GM10847 (cell line): ENCODE data around the gene TANGO6.

Experiments
- POLR2A ChIP-seq: IDR thresholded peaks from 2 replicates; pipeline ENCODE4 v1.6.1; 2011; ENCODE audit not compliant: insufficient read length; ENCODE audit errors: extremely low read depth

Gene TANGO6

DNA sequence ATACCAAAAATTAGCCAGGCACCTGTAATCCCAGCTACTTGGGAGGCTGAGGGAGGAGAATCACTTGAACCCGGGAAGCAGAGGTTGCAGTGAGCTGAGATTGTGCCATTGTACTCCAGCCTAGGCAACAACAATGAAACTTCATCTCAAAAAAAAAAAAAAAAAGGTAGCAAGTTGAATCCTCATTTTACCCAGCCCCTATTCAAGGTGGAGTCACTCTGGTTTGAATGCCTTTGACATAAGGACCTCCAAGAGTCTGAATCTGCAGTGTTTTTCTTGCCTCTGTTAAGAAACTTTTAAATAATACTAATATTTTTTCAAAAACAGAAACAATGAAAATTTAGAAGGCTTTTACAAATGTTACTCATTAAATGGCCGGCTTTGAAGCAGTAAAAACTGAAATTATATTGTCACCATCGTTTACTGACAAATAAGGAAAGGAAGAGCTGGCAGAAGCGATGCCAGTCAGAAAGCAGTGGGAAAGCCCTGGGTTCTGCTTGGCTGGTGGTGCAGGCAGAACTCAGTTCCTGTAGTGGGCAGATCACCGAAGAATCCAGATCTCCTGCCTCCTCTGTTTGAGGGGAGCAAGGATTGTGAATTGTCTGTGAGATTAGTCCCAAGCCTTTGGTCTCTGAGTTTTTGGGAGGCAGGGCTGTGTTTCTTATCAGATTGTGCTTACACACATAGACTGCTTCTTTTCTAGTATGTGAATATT lies 162.5 kb downstream of the TANGO6 start:
- no peak for TF ChIP-seq POLR2A

DNA sequence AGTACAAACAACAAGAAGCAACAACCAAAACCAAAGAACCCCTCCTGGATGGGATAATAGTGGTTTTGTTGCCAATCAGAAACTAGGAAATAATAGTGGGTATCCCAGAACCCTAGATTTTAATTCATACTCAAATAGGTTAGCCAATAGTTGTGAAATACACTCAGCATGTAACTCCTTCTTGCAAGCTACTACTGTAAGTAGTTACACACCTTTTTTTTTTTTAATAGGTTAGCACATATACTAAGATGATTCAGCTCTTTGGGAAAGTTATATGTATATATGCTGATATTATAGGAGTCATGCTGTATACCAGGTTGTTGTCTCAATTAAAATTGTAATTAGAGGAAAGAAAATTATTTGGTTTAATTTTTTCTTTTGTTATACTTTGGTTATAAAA lies 169.6 kb downstream of the TANGO6 start:
- no peak for TF ChIP-seq POLR2A

GRCh38 chr16:69013991-69014390 lies 170.7 kb downstream of the TANGO6 start:
- no peak for TF ChIP-seq POLR2A

- no peak for TF ChIP-seq POLR2A
These were observed 171.5 kb downstream of the TANGO6 start for GRCh38 chr16:69014811-69015210.

GRCh38 chr16:69017036-69017783 lies 173.9 kb downstream of the TANGO6 start:
- TF ChIP-seq POLR2A, result no peak

DNA sequence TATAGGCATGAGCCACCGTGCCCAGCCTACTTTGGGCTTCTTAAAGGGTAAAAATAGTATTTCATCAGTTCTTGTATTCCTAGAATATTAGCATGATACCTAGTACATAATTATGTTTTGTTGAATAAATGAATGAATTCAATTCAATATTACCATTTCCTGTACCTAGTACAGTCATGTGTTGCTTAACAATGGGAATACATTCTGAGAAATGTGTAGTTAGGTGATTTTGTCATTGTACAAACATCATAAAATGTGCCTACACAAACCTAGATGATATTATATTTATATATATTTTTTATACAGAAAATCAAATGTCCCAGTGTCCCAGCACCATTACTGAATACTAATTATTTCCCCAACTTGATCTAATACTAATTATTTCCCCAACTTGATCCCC lies 176.5 kb downstream of the TANGO6 start:
- TF ChIP-seq POLR2A, result no peak

GRCh38 chr16:69029121-69029520 lies 185.8 kb downstream of the TANGO6 start:
- TF ChIP-seq POLR2A, result no peak

DNA sequence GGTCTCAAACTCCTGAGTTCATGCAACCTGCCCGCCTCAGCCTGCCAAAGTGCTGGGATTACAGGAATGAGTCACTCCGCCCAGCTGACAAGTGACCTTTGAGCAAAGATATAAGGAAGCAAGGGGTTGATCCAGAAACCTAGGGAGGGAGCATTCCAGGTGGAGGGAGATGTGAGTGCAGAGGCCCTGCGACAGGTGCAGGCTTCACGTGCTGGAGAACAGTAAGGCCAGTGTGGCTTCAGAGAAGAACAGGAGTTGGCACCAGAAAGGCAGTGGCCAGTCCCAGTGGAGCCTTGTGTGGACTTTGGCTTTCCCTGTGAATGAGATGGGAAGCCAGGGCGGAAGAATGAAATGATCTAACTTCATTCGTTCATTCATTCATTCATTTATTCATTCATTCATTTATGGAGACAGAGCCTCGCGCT lies 188.6 kb downstream of the TANGO6 start:
- TF ChIP-seq POLR2A, result no peak

- TF ChIP-seq POLR2A, result no peak
These were observed 190.0 kb downstream of the TANGO6 start for GRCh38 chr16:69033151-69033949.

DNA sequence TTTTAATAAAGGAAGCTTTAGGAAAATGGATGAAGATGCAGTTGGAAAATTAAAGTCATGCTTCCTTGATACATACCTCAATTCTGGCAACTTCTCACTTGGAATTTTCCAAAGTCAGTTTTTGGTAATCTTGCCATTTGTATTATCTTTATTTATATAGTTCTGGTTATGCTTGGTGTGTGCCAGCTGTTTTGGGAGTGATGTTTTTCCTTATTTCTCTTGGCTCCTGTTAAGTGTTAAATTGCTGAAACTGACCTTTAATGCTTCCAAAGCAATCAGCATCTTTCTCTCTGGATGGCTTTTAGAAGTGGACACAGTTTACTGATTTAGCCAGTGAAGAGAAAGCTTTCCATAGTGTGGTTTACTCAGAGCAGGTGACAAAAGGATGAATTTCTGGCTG lies 192.0 kb downstream of the TANGO6 start:
- no peak for TF ChIP-seq POLR2A

DNA sequence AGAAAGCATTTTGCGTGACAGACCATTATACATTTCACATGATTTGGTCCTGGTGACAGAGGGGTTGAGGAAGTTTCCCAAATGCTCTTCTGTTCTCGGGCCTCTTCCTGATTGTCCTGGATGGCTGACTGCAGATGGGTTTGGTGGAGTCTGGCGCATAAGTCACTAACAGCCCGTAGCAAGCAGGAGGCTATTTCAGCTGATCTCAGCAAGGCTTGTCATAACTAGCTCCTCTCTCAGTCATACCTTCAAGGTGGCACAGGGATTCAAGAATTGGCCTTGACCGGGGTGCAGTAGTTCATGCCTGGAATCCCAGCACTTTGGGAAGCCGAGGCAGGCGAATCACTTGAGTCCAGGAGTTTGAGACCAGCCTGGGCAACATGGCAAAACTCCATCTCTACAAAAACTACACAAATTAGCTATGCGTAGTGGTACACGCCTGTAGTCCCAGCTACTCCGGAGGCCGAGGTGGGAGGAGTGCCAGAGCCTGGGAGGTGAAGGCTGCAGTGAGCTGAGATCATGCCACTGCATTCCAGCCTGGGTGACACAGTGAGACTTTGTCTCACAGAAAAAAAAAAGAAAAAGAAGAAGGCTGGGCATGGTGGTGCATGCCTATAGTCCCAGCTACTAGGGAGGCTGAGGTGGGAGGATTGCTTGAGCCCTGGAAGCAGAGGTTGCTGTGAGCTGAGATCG lies 193.2 kb downstream of the TANGO6 start:
- no peak for TF ChIP-seq POLR2A

- TF ChIP-seq POLR2A, result no peak
These were observed 194.2 kb downstream of the TANGO6 start for GRCh38 chr16:69037373-69038160.

DNA sequence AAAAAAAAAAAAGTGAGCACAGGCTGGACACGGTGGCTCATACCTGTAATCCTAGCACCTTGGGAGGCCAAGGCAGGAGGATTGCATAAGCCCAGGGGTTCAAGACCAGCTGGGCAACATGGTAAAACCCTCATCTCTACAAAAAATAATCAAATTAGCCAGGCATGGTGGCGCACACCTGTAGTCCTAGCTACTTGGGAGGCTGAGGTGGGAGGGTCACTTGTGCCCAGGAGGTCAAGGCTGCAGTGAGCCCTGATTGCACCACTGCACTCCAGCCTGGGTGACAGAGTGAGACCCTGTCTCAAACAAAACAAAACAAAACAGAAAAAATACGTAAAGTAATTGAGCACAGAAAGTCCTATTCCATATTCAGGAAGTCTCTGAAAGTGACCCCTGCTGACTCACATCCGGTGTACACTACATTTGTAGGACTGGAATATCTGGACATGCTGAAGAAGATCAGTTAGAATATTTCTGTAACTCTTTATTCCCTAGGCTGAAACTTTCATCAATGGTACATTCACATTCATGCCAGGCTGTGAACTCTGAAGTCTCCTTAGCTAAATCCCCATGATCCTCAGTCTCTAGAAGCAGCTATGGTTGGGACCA lies 196.1 kb downstream of the TANGO6 start:
- TF ChIP-seq POLR2A, result no peak
